Stimulated activated CD4-positive, alpha-beta T cell treated with anti-CD3 and anti-CD28 coated beads, Interleukin-15, amount 100 ng/mL, for 24 hours (primary cell): ENCODE measurements around the gene SCAMP4.
A peak's percentile ranks its signal among the peaks of the same experiment; 100 is the strongest.
"Not testable (repeated sequence)": the region's sequence is repeated elsewhere in the genome, so short reads cannot be mapped to it uniquely, and the experiment has no call there.

Experiments used
- DNase-seq: peaks from one replicate; pipeline ENCODE4 v3.0.0-alpha.2; 2020

Gene SCAMP4

GRCh38 chr19:1883784-1884183 lies 21.4 kb upstream of the SCAMP4 start:
- no peak for DNase-seq

DNA sequence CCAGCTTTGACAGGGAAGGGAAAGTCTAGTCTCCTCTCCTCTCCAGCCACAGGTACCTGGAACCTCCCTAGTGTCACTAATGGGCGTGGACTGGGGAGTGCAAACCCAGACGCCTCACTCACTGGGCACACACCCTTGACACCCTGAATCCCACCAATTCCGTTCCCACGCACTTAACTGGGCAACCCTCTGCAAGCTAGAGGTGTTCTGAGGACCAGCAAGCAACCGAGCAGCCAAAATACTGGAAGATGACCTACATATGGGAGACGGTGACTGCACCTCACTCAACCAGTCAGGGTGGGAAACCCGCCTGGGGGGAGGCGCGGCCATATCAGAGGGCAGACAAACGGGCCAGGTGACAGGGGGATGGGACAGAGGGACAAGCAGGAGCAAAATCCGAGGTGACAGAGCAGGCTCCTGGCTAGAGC lies 20.9 kb upstream of the SCAMP4 start:
- DNase-seq = no peak

- DNase-seq = no peak
These were observed 20.4 kb upstream of the SCAMP4 start for GRCh38 chr19:1884719-1885334.

DNA sequence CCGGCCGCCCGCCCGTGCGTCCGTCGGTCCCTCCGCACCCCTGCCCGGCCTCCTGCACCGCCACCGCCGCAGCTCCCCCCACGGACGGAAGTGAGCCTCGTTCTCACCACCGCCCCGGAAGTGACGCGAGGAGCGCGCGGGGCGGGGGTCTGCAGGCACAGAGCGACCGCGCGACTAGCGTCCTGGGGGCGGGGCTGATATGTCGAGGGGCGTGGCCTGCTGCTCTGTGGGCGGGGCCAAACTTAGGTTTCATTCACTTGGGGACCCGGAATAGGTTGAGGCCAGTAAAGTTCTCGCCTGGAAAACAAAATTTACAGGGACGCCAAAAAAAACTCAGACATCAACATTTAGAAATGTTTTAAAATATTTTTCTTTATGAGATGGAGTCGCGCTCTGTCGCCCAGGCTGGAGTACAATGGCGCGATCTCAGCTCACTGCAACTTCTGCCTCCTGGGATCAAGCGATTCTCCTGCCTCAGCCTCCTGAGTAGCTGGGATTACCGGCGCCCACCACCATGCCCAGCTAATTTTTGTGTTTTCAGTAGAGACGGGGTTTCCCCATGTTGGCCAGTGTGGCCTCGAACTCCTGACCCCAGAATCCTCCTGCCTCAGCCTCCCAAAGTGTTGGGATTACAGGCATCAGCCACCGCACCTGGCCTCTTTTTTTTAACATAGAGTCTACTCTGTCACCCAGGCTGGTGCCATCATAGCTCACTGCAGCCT lies 19.6 kb upstream of the SCAMP4 start, which contains the start of gene ABHD17A:
Gene ABHD17A (minus strand): TSS at position 99 of the 722 bp plus-strand sequence. CDS start 3,930 bp downstream, outside the sequence.
- DNase-seq = peak; percentile 96

- not testable (repeated sequence) for DNase-seq
These were observed 18.8 kb upstream of the SCAMP4 start for GRCh38 chr19:1886360-1886759.

- no peak for DNase-seq
These were observed 16.8 kb upstream of the SCAMP4 start for GRCh38 chr19:1888385-1888784.

GRCh38 chr19:1889907-1890306 lies 15.3 kb upstream of the SCAMP4 start:
- no peak for DNase-seq

DNA sequence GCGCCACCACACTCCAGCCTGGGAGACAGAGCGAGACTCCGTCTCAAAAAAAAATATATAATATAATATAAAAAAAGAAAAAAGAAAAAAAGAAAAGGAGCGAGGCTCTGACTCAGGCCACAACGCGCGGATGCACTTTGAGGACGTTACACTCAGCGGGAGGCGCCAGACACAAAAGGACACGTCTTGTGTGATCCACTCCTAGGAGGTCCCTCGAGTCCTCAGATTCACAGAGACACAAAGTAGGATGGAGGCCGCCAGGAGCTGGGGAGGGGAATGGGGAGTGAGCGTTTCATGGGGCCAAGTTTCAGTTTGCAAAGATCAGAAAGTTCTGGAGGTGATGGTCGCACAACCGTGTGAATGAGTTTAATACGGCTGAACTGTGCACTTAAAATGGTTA lies 11.4 kb upstream of the SCAMP4 start:
- DNase-seq = no peak

DNA sequence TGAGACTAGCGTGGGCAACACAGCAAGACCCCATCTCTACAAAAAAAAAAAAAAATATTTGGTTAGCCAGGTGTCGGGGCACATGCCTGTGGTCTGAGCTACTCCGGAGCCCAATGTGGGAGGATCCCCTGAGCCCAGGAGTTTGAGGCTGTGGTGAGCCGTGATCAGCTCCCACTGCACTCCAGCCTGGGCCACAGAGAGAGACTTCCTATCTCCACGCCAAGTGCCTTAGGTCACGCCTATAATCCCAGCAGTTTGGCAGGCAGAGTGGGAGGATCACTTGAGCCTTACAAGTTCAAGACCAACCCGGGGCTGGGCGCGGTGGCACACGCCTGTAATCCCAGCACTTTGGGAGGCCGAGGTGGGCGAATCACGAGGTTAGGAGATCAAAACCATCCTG lies 8.7 kb upstream of the SCAMP4 start:
- DNase-seq = no peak

DNA sequence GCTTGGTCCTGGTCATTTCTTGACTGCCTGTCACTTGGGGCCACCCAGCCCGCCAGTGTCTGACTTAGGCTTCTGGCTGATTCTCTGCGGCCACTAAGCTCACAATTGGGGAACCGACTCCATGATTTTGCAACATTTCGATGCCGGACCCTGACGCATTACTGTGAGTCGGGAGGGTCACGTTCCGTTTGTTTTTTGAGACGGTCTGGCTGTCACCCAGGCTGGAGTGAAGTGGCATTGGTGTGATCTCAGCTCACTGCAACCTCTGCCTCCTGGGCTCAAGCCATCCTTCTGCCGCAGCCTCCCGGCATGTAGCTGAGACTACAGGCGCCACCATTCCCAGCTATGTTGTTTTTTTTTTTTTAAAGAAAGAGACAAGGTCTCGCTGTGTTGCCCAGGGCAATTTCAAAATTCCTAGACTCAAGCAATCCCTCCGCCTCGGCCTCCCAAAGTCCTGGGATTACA lies 3.2 kb upstream of the SCAMP4 start:
- no peak for DNase-seq

DNA sequence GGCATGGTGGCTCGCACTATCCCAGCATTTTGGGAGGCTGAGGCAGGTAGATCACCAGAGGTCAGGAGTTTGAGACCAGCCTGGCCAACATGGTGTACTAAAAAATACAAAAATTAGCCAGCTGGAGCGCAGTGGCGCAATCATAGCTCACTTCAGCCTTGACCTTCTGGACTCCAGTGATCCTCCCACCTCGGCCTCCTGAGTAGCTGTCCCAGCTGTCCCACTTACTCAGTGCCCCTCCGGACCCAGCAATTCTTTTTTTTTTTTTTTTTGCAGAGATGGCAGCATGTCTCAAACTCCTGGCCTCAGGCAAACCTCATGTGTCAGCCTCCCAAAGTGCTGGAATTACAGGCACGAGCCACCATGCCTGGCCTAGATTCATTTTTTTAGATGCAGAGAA lies 2.3 kb upstream of the SCAMP4 start:
- DNase-seq = no peak

DNA sequence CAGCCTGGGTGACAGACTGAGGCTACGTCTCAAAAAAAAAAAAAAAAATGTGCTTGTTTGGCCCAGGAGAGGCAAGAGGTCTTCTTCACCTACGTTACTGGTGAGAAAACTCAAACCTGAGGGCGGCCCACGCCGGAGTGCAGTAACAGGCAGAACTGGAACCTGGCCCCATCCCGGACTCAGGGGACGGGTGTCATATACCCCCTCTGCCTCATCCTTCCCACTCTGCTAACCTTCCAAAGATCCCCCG lies 414 bp upstream of the SCAMP4 start:
- no peak for DNase-seq

DNA sequence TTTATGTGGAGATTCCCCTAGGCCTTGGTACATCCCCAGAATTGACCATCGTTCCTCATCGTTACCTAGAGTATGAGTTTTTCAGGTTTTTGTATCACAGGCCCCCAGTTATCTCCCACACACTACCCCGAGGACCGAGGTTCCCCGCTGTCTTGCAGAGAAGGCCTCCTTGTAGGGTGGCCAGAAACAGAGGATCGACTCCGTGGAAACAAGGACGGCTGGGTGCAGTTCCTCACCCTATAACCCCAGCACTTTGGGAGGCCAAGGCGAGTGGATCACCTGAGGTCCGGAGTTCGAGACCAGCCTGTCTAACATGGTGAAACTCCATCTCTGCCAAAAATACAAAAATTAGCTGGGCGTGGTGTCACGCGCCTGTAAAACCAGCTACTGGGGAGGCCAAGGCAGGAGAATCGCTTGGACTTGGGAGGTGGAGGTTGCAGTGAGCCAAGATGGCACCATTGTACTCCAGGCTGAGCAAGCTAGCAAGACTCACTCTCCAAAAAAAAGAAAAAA lies 720 bp downstream of the SCAMP4 start:
- DNase-seq = no peak

DNA sequence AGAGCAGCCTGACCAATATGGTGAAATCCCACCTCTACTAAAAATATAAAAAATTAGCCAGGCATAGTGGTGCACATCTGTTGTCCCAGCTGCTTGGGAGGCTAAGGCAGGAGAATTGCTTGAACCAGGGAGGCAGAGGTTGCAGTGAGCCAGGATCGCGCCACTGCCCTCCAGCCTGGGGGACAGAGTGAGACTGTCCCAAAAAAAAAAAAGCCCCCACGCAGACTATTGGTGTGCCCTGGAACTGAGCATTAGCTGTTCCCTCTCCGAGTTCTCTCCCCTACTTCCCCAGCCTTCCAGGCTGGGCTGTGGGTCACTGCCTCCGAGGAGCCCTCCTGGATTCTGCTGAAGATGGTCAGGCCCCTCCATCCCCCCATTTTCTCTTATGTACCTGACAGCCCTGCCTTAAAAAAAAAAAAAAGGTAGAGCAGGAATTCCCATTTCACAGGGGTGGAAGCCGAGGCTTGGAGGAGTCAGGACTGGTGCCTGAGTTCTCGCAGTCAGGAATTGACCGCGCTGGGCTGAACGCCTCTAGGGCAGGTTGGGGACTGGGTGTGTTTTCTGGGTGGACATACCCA lies 1.9 kb downstream of the SCAMP4 start:
- no peak for DNase-seq

GRCh38 chr19:1907563-1908363 lies 2.6 kb downstream of the SCAMP4 start:
- DNase-seq = no peak

- DNase-seq = no peak
These were observed 3.1 kb downstream of the SCAMP4 start for GRCh38 chr19:1908364-1908678.

DNA sequence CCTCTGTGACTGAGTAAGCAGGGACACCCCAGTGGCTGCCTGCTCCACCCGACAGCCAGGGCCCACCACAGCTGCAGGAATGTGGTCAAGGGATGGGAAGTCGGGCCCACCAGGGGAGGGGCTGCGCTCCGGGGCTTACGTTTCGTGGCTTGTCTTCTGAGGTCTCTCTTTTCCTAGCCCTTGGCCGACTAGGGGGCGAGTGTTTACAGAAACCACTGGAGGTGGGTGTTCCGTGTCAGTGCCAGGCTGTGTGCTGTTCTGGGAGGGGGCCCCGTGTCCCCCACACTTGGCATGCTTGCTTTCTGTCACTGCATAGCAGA lies 4.5 kb downstream of the SCAMP4 start:
- DNase-seq = no peak

- DNase-seq = no peak
These were observed 5.0 kb downstream of the SCAMP4 start for GRCh38 chr19:1910177-1910576.

GRCh38 chr19:1911098-1911497 lies 5.9 kb downstream of the SCAMP4 start:
- no peak for DNase-seq

GRCh38 chr19:1911995-1912394 lies 6.8 kb downstream of the SCAMP4 start:
- no peak for DNase-seq

GRCh38 chr19:1912760-1913505 lies 7.7 kb downstream of the SCAMP4 start:
- DNase-seq = no peak

GRCh38 chr19:1913781-1914577 lies 8.8 kb downstream of the SCAMP4 start:
- DNase-seq = no peak
